T-cell (primary cell): ENCODE data around the gene SLC12A5. TPM values are rescaled to one million over a fixed set of nuclear protein-coding genes. Genes with fewer than 3 reads are reported as not detected.

Experiments used
- ATAC-seq, 4 experiments: fragments of 200-7000 bp in 3 of 4; fragments of 150-1000 bp in 1 of 4; cut with Tn5 transposase; replicated peaks in 1 of 4; 1 replicate in 3 of 4; 2 replicates in 1 of 4; pipeline ENCODE4 v1.10.0; 2021; ENCODE audit warnings: moderate library complexity in 3 of 4, mild to moderate bottlenecking in 2 of 4, moderate number of reproducible peaks in 1 of 4
- CTCF ChIA-PET, 2 donors: fragments of 300-600 bp; sonication (Branson Sonifier 250); formaldehyde crosslinking; loops; one replicate each; lab custom pipeline; 2022; ENCODE audit warnings: antibody characterized with exemption in 2 of 2; lab: Charles Lee
- POLR2A ChIA-PET, 2 donors: fragments of 300-600 bp; sonication (Branson Sonifier 250); formaldehyde crosslinking; loops; one replicate each; lab custom pipeline; 2022; ENCODE audit warnings: antibody characterized with exemption in 2 of 2; lab: Charles Lee
- DNase-seq, 35 experiments: peaks; one replicate each; pipeline versions ENCODE4 v3.0.0 to v3.0.0-alpha.2; 2013 to 2023
- H3K27ac ChIP-seq: one replicate; pipeline ENCODE4 v1.5.1; 2013; ENCODE audit warnings: low read length
- H3K27me3 ChIP-seq, 2 experiments: replicated peaks in 1 of 2; 1 replicate in 1 of 2; 2 replicates in 1 of 2; pipeline versions ENCODE4 v1.6.1 to v1.7.0; 2013; ENCODE audit warnings: low read length in 1 of 2, mixed read lengths in 1 of 2; ENCODE audit not compliant: control insufficient read depth in 2 of 2, insufficient read depth in 2 of 2; ENCODE audit errors: extremely low read depth in 1 of 2
- H3K36me3 ChIP-seq, 2 donors: 1 replicate in 1 of 2; 2 replicates in 1 of 2; pipeline versions ENCODE4 v1.6.1 to v1.7.0; 2013; ENCODE audit warnings: low read length in 1 of 2; ENCODE audit not compliant: control insufficient read depth in 2 of 2, insufficient read depth in 1 of 2; ENCODE audit errors: extremely low read depth in 1 of 2
- H3K4me1 ChIP-seq, 2 experiments: 1 replicate in 1 of 2; 2 replicates in 1 of 2; pipeline versions ENCODE4 v1.6.1 to v1.7.0; 2013; ENCODE audit warnings: low read length in 2 of 2, mixed read lengths in 1 of 2; ENCODE audit not compliant: insufficient read depth in 2 of 2, control insufficient read depth in 1 of 2; ENCODE audit errors: extremely low read depth in 1 of 2
- H3K4me3 ChIP-seq, 2 donors: 1 replicate in 1 of 2; 2 replicates in 1 of 2; pipeline versions ENCODE4 v1.5.1 to v1.7.0; 2013; ENCODE audit warnings: mild to moderate bottlenecking in 2 of 2, low read length in 1 of 2, moderate library complexity in 1 of 2; ENCODE audit not compliant: control insufficient read depth in 1 of 2; ENCODE audit errors: extremely low read depth in 1 of 2
- H3K9me3 ChIP-seq: 2 replicates; pipeline ENCODE4 v1.7.0; 2013
- H3K27ac Mint-ChIP-seq, 2 donors: one replicate each; pipeline ENCODE4 v1.8.0; 2020 to 2021; ENCODE audit warnings: mild to moderate bottlenecking in 2 of 2, mixed read lengths in 2 of 2
- H3K27me3 Mint-ChIP-seq, 2 donors: one replicate each; pipeline ENCODE4 v1.8.0; 2021 to 2022; ENCODE audit warnings: mixed read lengths in 2 of 2
- H3K36me3 Mint-ChIP-seq: one replicate; pipeline ENCODE4 v1.8.0; 2021; ENCODE audit warnings: mixed read lengths
- H3K4me1 Mint-ChIP-seq, 3 donors: one replicate each; pipeline ENCODE4 v1.8.0; 2020 to 2022; ENCODE audit warnings: mixed read lengths in 3 of 3, mild to moderate bottlenecking in 1 of 3
- H3K4me3 Mint-ChIP-seq, 3 donors: one replicate each; pipeline ENCODE4 v1.8.0; 2020 to 2022; ENCODE audit warnings: mild to moderate bottlenecking in 3 of 3, mixed read lengths in 3 of 3, moderate library complexity in 3 of 3
- H3K9me3 Mint-ChIP-seq, 3 donors: one replicate each; pipeline ENCODE4 v1.8.0; 2020 to 2022; ENCODE audit warnings: mixed read lengths in 3 of 3
- WGBS: methylation state at CpG from one replicate; pipeline ENCODE4 v1.1.5; 2013; ENCODE audit warnings: missing lambda C conversion rate; ENCODE audit not compliant: insufficient coverage; 5-methylcytosine and 5-hydroxymethylcytosine counted together
- total RNA-seq, 35 experiments: library from RNA in 6 of 35; stranded (reverse) in 6 of 35; fragments of 120-200 nt in 1 of 35; gene quantifications; one replicate each; pipeline versions ENCODE4 v1.2.1 to v1.2.4 and lab custom pipeline; 2013 to 2026

Gene SLC12A5
- total RNA-seq, 5 donors from 2014 or later (not counting 1 experiment from before 2014, with no cell fraction given), result 0.05 TPM; not detected in 4

GRCh38 chr20:46021361-46022359, 7.4 kb upstream of the SLC12A5 start:
- H3K4me3 ChIP-seq, result peak overlapping the region; percentile 31 to 63
- 10% methylated on average over 61 of the region's 71 CpGs for WGBS

GRCh38 chr20:46022411-46023147, 6.4 kb upstream of the SLC12A5 start:
- H3K4me3 ChIP-seq, result peak overlapping the region; percentile 33 to 63
- POLR2A ChIA-PET, result interaction anchor here in 1 of 2 donors (0.6 to 0.8 kb wide), 2 partner anchors 18 to 66 kb away, joined by 3 to 5 read pairs; no protein-coding TSS in a partner anchor
- DNase-seq (peak; percentile 27 to 85 (median 64)), ATAC-seq (peak; percentile 65 to 71 (median 68))
- no peaks in the 10 kb centered on the region for H3K36me3 ChIP-seq
- H3K27me3 ChIP-seq, result peaks cover 6 to 60% of the 10 kb centered on the region in 2 experiments
- peaks cover 20 to 25% (median 24%) of the 10 kb centered on the region in 3 donors for H3K4me1 Mint-ChIP-seq
- peaks cover 49 to 60% of the 10 kb centered on the region in 2 donors for H3K27me3 Mint-ChIP-seq
- H3K4me1 ChIP-seq, result peaks cover 0 to 21% of the 10 kb centered on the region in 2 experiments
- peak overlapping the region; percentile 46 to 60 (median 59) for H3K4me3 Mint-ChIP-seq
- CTCF ChIA-PET, result interaction anchor here (0.6 to 2.0 kb wide), 18 partner anchors 8 to 407 kb away, joined by 3 to 15 read pairs (median 3); no protein-coding TSS in a partner anchor
- H3K9me3 ChIP-seq, result no peaks in the 10 kb centered on the region
- H3K27ac Mint-ChIP-seq, result no peak overlapping the region
- no peak overlapping the region for H3K27ac ChIP-seq
- no peaks in the 10 kb centered on the region for H3K36me3 Mint-ChIP-seq
- no peaks in the 10 kb centered on the region for H3K9me3 Mint-ChIP-seq
- WGBS, result under 1% methylated on average over 29 of the region's 37 CpGs

More at GRCh38 chr20:46021361-46022359, 7.4 kb upstream of the SLC12A5 start:
- H3K27me3 Mint-ChIP-seq, result peaks cover 49 to 51% of the 10 kb centered on the region in 2 donors
- peak; percentile 43 to 61 (median 48) for ATAC-seq
- H3K4me3 Mint-ChIP-seq, result peak overlapping the region; percentile 46 to 67 (median 59)
- peaks cover 20 to 28% (median 25%) of the 10 kb centered on the region in 3 donors for H3K4me1 Mint-ChIP-seq
- ChIA-PET POLR2A (no interaction called here), CTCF (interaction anchor here (0.6 to 2.0 kb wide), 8 partner anchors 7 to 408 kb away, joined by 3 to 7 read pairs (median 3); no protein-coding TSS in a partner anchor)
- H3K27ac Mint-ChIP-seq, result no peak overlapping the region
- Histone ChIP-seq H3K27me3 (peaks cover 4 to 56% of the 10 kb centered on the region in 2 experiments), H3K9me3 (no peaks in the 10 kb centered on the region), H3K27ac (no peak overlapping the region), H3K36me3 (no peaks in the 10 kb centered on the region), H3K4me1 (peaks cover 0 to 21% of the 10 kb centered on the region in 2 experiments)
- H3K9me3 Mint-ChIP-seq, result no peaks in the 10 kb centered on the region
- no peaks in the 10 kb centered on the region for H3K36me3 Mint-ChIP-seq
- DNase-seq, result peak in 13 of 35 experiments; percentile 19 to 60 (median 35)

GRCh38 chr20:46023148-46023484, 5.9 kb upstream of the SLC12A5 start:
- H3K4me3 ChIP-seq, result no peak overlapping the region
- H3K27ac Mint-ChIP-seq, result no peak overlapping the region
- peaks cover 20 to 25% (median 24%) of the 10 kb centered on the region in 3 donors for H3K4me1 Mint-ChIP-seq
- peaks cover 6 to 64% of the 10 kb centered on the region in 2 experiments for H3K27me3 ChIP-seq
- ATAC-seq (no peak), DNase-seq (no peak)
- ChIA-PET CTCF (interaction anchor here (0.6 to 2.0 kb wide), 12 partner anchors 9 to 341 kb away, joined by 3 to 15 read pairs (median 4); no protein-coding TSS in a partner anchor), POLR2A (interaction anchor here in 1 of 2 donors (0.8 kb wide), 1 partner anchor 18 kb away, joined by 5 read pairs; no protein-coding TSS in a partner anchor)
- H3K4me1 ChIP-seq, result peaks cover 0 to 21% of the 10 kb centered on the region in 2 experiments
- no peaks in the 10 kb centered on the region for H3K9me3 ChIP-seq
- H3K27me3 Mint-ChIP-seq, result peaks cover 51 to 65% of the 10 kb centered on the region in 2 donors
- H3K36me3 ChIP-seq, result no peaks in the 10 kb centered on the region
- H3K36me3 Mint-ChIP-seq, result no peaks in the 10 kb centered on the region
- 56% methylated on average over 5 of the region's 8 CpGs for WGBS
- no peaks in the 10 kb centered on the region for H3K9me3 Mint-ChIP-seq
- peak overlapping the region in 2 of 3 donors; percentile 46 to 60 for H3K4me3 Mint-ChIP-seq
- no peak overlapping the region for H3K27ac ChIP-seq

- ChIA-PET CTCF (interaction anchor here in 1 of 2 donors (2.0 kb wide), 1 partner anchor 9 kb away, joined by 5 read pairs; no protein-coding TSS in a partner anchor), POLR2A (no interaction called here)
- H3K27me3 ChIP-seq, result peaks cover 8 to 71% of the 10 kb centered on the region in 2 experiments
- no peak overlapping the region for H3K27ac ChIP-seq
- ATAC-seq, result no peak
- H3K36me3 ChIP-seq, result no peaks in the 10 kb centered on the region
- 79% methylated on average over 4 of the region's 4 CpGs for WGBS
- H3K4me1 ChIP-seq, result peaks cover 0 to 21% of the 10 kb centered on the region in 2 experiments
- Mint-ChIP-seq H3K27ac (no peak overlapping the region), H3K4me1 (peaks cover 20 to 25% (median 24%) of the 10 kb centered on the region in 3 donors), H3K9me3 (no peaks in the 10 kb centered on the region), H3K27me3 (peaks cover 48 to 70% of the 10 kb centered on the region in 2 donors), H3K4me3 (peak overlapping the region in 1 of 3 donors; percentile 46), H3K36me3 (no peaks in the 10 kb centered on the region)
- no peak overlapping the region for H3K4me3 ChIP-seq
- no peak for DNase-seq
- no peaks in the 10 kb centered on the region for H3K9me3 ChIP-seq
These were observed 5.0 kb upstream of the SLC12A5 start for GRCh38 chr20:46023999-46024398.

- Mint-ChIP-seq H3K36me3 (no peaks in the 10 kb centered on the region), H3K27me3 (peaks cover 49 to 78% of the 10 kb centered on the region in 2 donors), H3K4me3 (no peak overlapping the region), H3K9me3 (no peaks in the 10 kb centered on the region), H3K27ac (no peak overlapping the region), H3K4me1 (peaks cover 20 to 25% (median 24%) of the 10 kb centered on the region in 3 donors)
- CTCF ChIA-PET, result no interaction called here
- no peak overlapping the region for H3K27ac ChIP-seq
- DNase-seq (no peak), ATAC-seq (no peak)
- peaks cover 0 to 21% of the 10 kb centered on the region in 2 experiments for H3K4me1 ChIP-seq
- H3K9me3 ChIP-seq, result no peaks in the 10 kb centered on the region
- H3K4me3 ChIP-seq, result no peak overlapping the region
- peaks cover 8 to 83% of the 10 kb centered on the region in 2 experiments for H3K27me3 ChIP-seq
- POLR2A ChIA-PET, result no interaction called here
- no peaks in the 10 kb centered on the region for H3K36me3 ChIP-seq
- 71% methylated on average over 9 of the region's 10 CpGs for WGBS
These were observed 3.6 kb upstream of the SLC12A5 start for GRCh38 chr20:46025376-46025783.
